Mesenchymal stem cell (in vitro differentiated cells and primary cell): ENCODE measurements around the gene EFHD2.

Source experiments
- DNase-seq: peaks from one replicate; pipeline ENCODE4 v3.0.0-alpha.2; 2013
- H2AFZ ChIP-seq: one replicate; pipeline ENCODE4 v1.6.1; 2013; ENCODE audit warnings: low read depth, mild to moderate bottlenecking, control low read depth, inconsistent platforms, low read length, moderate library complexity
- H2AK5ac ChIP-seq: 2 replicates; pipeline ENCODE4 v1.6.1; 2013; ENCODE audit warnings: low read length, moderate library complexity, mild to moderate bottlenecking, inconsistent platforms; ENCODE audit not compliant: severe bottlenecking
- H2BK120ac ChIP-seq: one replicate; pipeline ENCODE4 v1.6.1; 2013; ENCODE audit warnings: low read depth, mild to moderate bottlenecking, inconsistent platforms, low read length, moderate library complexity
- H2BK12ac ChIP-seq, 2 experiments: one replicate each; pipeline ENCODE4 v1.6.1; 2013; ENCODE audit warnings: inconsistent platforms in 2 of 2, low read length in 2 of 2, mild to moderate bottlenecking in 2 of 2, moderate library complexity in 2 of 2, control low read depth in 1 of 2
- H2BK15ac ChIP-seq: one replicate; pipeline ENCODE4 v1.6.1; 2013; ENCODE audit warnings: mild to moderate bottlenecking, low read depth, inconsistent platforms; ENCODE audit not compliant: poor library complexity, severe bottlenecking
- H2BK5ac ChIP-seq: 2 replicates; pipeline ENCODE4 v1.6.1; 2013; ENCODE audit warnings: low read depth, mild to moderate bottlenecking, low read length, control low read depth, inconsistent platforms; ENCODE audit not compliant: poor library complexity, severe bottlenecking
- H3K14ac ChIP-seq, 2 experiments: one replicate each; pipeline ENCODE4 v1.6.1; 2013; ENCODE audit warnings: inconsistent platforms in 2 of 2, low read length in 2 of 2, control low read depth in 1 of 2, mild to moderate bottlenecking in 1 of 2, moderate library complexity in 1 of 2
- H3K18ac ChIP-seq, 2 experiments: one replicate each; pipeline ENCODE4 v1.6.1; 2013; ENCODE audit warnings: inconsistent platforms in 2 of 2, low read length in 2 of 2, control low read depth in 1 of 2, low read depth in 1 of 2, mild to moderate bottlenecking in 1 of 2
- H3K23ac ChIP-seq, 2 experiments: one replicate each; pipeline ENCODE4 v1.6.1; 2013; ENCODE audit warnings: inconsistent platforms in 2 of 2, low read length in 2 of 2, mild to moderate bottlenecking in 2 of 2, moderate library complexity in 2 of 2, control low read depth in 1 of 2
- H3K27ac ChIP-seq: 2 replicates; pipeline ENCODE4 v1.5.1; 2013; ENCODE audit warnings: mild to moderate bottlenecking, moderate library complexity, low read length, control low read depth, inconsistent platforms; ENCODE audit not compliant: poor library complexity, severe bottlenecking
- H3K27me3 ChIP-seq, 2 experiments: 2 replicates each; pipeline versions ENCODE4 v1.6.1 to v1.7.0; 2013; ENCODE audit warnings: low read length in 2 of 2, mild to moderate bottlenecking in 2 of 2, moderate library complexity in 2 of 2, control low read depth in 1 of 2, inconsistent platforms in 1 of 2; ENCODE audit not compliant: control insufficient read depth in 1 of 2, insufficient read depth in 1 of 2
- H3K36me3 ChIP-seq, 2 experiments: 2 replicates each; pipeline versions ENCODE4 v1.6.1 to v1.7.0; 2013; ENCODE audit warnings: low read length in 2 of 2, control low read depth in 1 of 2, inconsistent platforms in 1 of 2, low read depth in 1 of 2, mild to moderate bottlenecking in 1 of 2; ENCODE audit not compliant: insufficient read depth in 2 of 2, control insufficient read depth in 1 of 2
- H3K4ac ChIP-seq, 2 experiments: one replicate each; pipeline ENCODE4 v1.6.1; 2013; ENCODE audit warnings: inconsistent platforms in 2 of 2, low read length in 2 of 2, mild to moderate bottlenecking in 2 of 2, moderate library complexity in 2 of 2, control low read depth in 1 of 2, low read depth in 1 of 2
- H3K4me1 ChIP-seq: 2 replicates; pipeline ENCODE4 v1.6.1; 2013; ENCODE audit warnings: low read depth, low read length, control low read depth; ENCODE audit not compliant: control insufficient read depth, insufficient read depth
- H3K4me2 ChIP-seq: 2 replicates; pipeline ENCODE4 v1.6.1; 2013; ENCODE audit warnings: low read length, mild to moderate bottlenecking, inconsistent platforms; ENCODE audit not compliant: poor library complexity, severe bottlenecking
- H3K4me3 ChIP-seq, 2 experiments: 2 replicates each; pipeline versions ENCODE4 v1.5.1 to v1.7.0; 2013; ENCODE audit warnings: low read length in 2 of 2, mild to moderate bottlenecking in 2 of 2, control low read depth in 1 of 2, low read depth in 1 of 2; ENCODE audit not compliant: insufficient read depth in 1 of 2
- H3K79me1 ChIP-seq: replicated peaks from 2 replicates; pipeline ENCODE4 v1.6.1; 2013; ENCODE audit warnings: mild to moderate bottlenecking, control low read depth, low read length, inconsistent platforms; ENCODE audit not compliant: poor library complexity, severe bottlenecking
- H3K9ac ChIP-seq: 2 replicates; pipeline ENCODE4 v1.7.0; 2013; ENCODE audit warnings: mild to moderate bottlenecking, low read length, moderate library complexity
- H3K9me3 ChIP-seq: 2 replicates; pipeline ENCODE4 v1.7.0; 2013; ENCODE audit warnings: mild to moderate bottlenecking, low read length; ENCODE audit not compliant: control insufficient read depth
- H4K8ac ChIP-seq: one replicate; pipeline ENCODE4 v1.6.1; 2013; ENCODE audit warnings: inconsistent platforms, mild to moderate bottlenecking, low read length, moderate library complexity
- H4K91ac ChIP-seq: one replicate; pipeline ENCODE4 v1.6.1; 2013; ENCODE audit warnings: mild to moderate bottlenecking, low read length, inconsistent platforms
- WGBS: methylation state at CpG from one replicate; pipeline ENCODE4 v1.1.7; 2013; ENCODE audit warnings: mixed read lengths; 5-methylcytosine and 5-hydroxymethylcytosine counted together

The EFHD2 gene

GRCh38 chr1:15412843-15413242, 3.2 kb downstream of the EFHD2 start:
- Histone ChIP-seq H2AFZ (no peak overlapping the region), H4K8ac (no peak overlapping the region), H3K23ac (no peak overlapping the region), H3K14ac (no peak overlapping the region), H3K79me1 (peaks cover 34% of the 10 kb centered on the region), H3K9me3 (no peaks in the 10 kb centered on the region), H3K9ac (no peak overlapping the region), H3K36me3 (peaks cover 3 to 6% of the 10 kb centered on the region in 2 experiments), H4K91ac (no peak overlapping the region), H3K27ac (no peak overlapping the region), H3K4me1 (peaks cover 41% of the 10 kb centered on the region), H3K27me3 (no peaks in the 10 kb centered on the region), H2BK120ac (peak overlapping the region; percentile 54), H3K4me2 (no peak overlapping the region), H3K18ac (no peak overlapping the region), H2BK5ac (no peak overlapping the region), H2BK12ac (peak overlapping the region; percentile 15 to 30), H3K4ac (peak overlapping the region in 1 of 2 experiments; percentile 46), H2AK5ac (no peak overlapping the region), H3K4me3 (no peak overlapping the region), H2BK15ac (peak overlapping the region; percentile 9)
- WGBS: 98% methylated on average over 11 of the region's 11 CpGs
- DNase-seq: no peak

- Histone ChIP-seq H4K8ac (no peak overlapping the region), H2AFZ (no peak overlapping the region), H2BK15ac (no peak overlapping the region), H3K4ac (no peak overlapping the region), H3K9me3 (no peaks in the 10 kb centered on the region), H4K91ac (no peak overlapping the region), H3K9ac (no peak overlapping the region), H2BK120ac (no peak overlapping the region), H3K27me3 (no peaks in the 10 kb centered on the region), H3K4me2 (no peak overlapping the region), H3K27ac (no peak overlapping the region), H3K18ac (no peak overlapping the region), H3K4me1 (peaks cover 43% of the 10 kb centered on the region), H3K36me3 (peaks cover 3 to 6% of the 10 kb centered on the region in 2 experiments), H2AK5ac (no peak overlapping the region), H3K23ac (no peak overlapping the region), H3K14ac (no peak overlapping the region), H2BK12ac (peak overlapping the region in 1 of 2 experiments; percentile 60), H2BK5ac (no peak overlapping the region), H3K79me1 (peaks cover 36% of the 10 kb centered on the region), H3K4me3 (no peak overlapping the region)
- 91% methylated on average over 19 of the region's 20 CpGs for WGBS
- DNase-seq: no peak
Observed at GRCh38 chr1:15413563-15414444, 4.1 kb downstream of the EFHD2 start.

GRCh38 chr1:15414445-15414983, 4.8 kb downstream of the EFHD2 start:
- H2BK12ac ChIP-seq: no peak overlapping the region
- H3K9ac ChIP-seq: no peak overlapping the region
- H3K14ac ChIP-seq: no peak overlapping the region
- DNase-seq: no peak
- no peak overlapping the region for H3K23ac ChIP-seq
- H2BK5ac ChIP-seq: no peak overlapping the region
- H4K8ac ChIP-seq: no peak overlapping the region
- H4K91ac ChIP-seq: no peak overlapping the region
- no peak overlapping the region for H3K18ac ChIP-seq
- H3K4me2 ChIP-seq: no peak overlapping the region
- peaks cover 41% of the 10 kb centered on the region for H3K79me1 ChIP-seq
- H2BK120ac ChIP-seq: no peak overlapping the region
- H2AFZ ChIP-seq: no peak overlapping the region
- H3K36me3 ChIP-seq: peaks cover 3 to 6% of the 10 kb centered on the region in 2 experiments
- no peak overlapping the region for H2AK5ac ChIP-seq
- H3K27ac ChIP-seq: no peak overlapping the region
- no peaks in the 10 kb centered on the region for H3K9me3 ChIP-seq
- peaks cover 46% of the 10 kb centered on the region for H3K4me1 ChIP-seq
- H3K4ac ChIP-seq: no peak overlapping the region
- no peak overlapping the region for H3K4me3 ChIP-seq
- H2BK15ac ChIP-seq: no peak overlapping the region
- 94% methylated on average over 8 of the region's 10 CpGs for WGBS
- no peaks in the 10 kb centered on the region for H3K27me3 ChIP-seq
